AG10803 (cell line): Measurements from ENCODE around the gene RSU1.
A peak's percentile ranks its signal among the peaks of the same experiment; 100 is the strongest.

ENCODE experiments used
- DNase-seq: peaks from one replicate; pipeline ENCODE4 v3.0.0; 2010; ENCODE audit warnings: low read depth
- H3K4me3 ChIP-seq: 2 replicates; pipeline ENCODE4 v1.5.1; 2011; ENCODE audit warnings: mild to moderate bottlenecking, low read length, control low read depth
- TF ChIP-seq, protein P1 (sequence below): conservative IDR thresholded peaks from 2 replicates; pipeline ENCODE4 v1.5.1; 2011; ENCODE audit warnings: mild to moderate bottlenecking, low read length, control low read depth, inconsistent platforms

Gene RSU1

DNA sequence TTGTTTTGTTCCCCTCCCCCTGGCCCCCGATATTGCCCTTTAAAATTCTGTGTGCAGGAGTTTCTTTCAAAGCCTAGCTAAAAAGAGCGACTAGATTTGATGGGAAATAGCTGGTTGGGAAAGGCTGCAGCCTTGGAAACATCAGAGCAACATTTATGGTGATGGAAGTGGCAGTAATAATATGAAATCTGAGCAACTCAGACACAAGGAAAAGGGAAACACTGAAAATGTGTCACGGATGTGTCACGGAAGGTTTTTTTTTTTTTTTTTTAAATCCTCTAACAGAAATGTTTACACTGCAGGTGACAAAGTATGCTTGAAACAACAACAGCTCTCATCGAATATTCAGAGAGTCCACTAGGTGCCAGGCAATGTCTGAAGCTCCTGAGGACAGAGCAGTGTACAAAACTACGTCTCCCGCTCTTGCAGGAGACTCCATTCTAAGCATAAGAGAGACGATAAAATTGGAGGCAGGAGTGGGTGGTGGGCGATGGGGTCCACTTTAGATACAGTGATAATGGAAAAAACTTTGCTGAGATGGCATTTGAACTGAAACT lies 143.0 kb downstream of the RSU1 start:
- no peak overlapping the region for H3K4me3 ChIP-seq
- no peak for DNase-seq
- TF ChIP-seq, protein P1, sequence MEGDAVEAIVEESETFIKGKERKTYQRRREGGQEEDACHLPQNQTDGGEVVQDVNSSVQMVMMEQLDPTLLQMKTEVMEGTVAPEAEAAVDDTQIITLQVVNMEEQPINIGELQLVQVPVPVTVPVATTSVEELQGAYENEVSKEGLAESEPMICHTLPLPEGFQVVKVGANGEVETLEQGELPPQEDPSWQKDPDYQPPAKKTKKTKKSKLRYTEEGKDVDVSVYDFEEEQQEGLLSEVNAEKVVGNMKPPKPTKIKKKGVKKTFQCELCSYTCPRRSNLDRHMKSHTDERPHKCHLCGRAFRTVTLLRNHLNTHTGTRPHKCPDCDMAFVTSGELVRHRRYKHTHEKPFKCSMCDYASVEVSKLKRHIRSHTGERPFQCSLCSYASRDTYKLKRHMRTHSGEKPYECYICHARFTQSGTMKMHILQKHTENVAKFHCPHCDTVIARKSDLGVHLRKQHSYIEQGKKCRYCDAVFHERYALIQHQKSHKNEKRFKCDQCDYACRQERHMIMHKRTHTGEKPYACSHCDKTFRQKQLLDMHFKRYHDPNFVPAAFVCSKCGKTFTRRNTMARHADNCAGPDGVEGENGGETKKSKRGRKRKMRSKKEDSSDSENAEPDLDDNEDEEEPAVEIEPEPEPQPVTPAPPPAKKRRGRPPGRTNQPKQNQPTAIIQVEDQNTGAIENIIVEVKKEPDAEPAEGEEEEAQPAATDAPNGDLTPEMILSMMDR: no peak

DNA sequence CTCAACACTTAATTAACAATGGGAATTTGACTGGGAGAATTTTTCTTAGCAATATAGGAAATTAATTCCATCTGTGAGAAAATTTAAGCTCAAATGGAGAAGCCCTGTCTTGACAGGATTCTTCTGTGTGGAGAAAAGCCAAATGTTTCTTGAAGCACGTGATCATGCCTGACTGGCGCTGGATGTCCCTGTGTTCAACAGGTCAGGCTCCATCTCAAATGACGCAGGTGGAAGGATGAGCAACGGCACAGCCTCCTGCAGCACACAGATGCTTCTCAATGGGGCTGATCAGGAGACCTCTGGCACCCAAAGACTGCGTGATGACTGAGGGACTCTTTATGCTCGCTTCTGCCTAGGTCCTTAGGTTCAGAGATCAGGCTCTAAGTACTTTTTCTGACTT lies 143.8 kb downstream of the RSU1 start:
- TF ChIP-seq, protein P1: no peak
- DNase-seq: peak; percentile 34
- H3K4me3 ChIP-seq: no peak overlapping the region

DNA sequence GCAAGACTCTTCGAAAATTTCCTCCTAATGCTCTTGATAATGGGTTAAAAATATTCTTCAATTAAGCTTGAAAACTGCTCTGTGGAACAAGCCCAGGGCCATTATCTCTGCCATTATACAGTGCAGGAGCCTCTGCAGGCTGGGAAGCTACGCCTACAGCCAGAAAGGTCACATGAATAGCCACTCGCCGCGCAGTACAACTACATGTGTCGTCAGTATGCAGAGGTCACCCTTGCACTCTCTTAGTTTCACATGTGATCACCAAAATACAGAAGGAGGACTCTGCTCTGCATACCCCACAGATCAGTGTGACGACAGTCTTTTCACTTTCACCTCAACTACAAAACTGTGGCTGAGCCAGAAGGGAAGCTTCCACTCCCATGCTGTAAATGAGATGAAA lies 153.8 kb downstream of the RSU1 start:
- H3K4me3 ChIP-seq: no peak overlapping the region
- TF ChIP-seq, protein P1: no peak
- DNase-seq: no peak

DNA sequence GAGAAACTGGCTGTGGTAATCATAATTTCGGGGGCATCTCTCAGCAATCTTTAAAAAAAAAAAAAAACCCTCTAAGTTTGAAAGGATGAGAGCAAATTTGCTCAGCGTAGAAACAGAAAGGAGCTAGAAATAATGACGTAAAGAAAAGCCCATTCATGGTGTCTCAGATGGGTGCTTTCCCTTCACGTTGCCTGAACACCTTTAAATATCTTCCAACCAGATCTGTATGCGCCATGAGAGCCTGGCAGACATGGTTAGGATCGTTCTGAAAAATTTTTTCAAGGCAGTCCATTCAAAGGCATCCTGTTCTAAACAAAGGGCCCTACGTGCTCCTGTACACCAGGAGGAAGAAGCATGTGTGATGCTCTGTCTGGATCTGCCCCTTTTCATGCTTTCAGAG lies 154.3 kb downstream of the RSU1 start:
- H3K4me3 ChIP-seq: no peak overlapping the region
- no peak for DNase-seq
- TF ChIP-seq, protein P1: no peak

DNA sequence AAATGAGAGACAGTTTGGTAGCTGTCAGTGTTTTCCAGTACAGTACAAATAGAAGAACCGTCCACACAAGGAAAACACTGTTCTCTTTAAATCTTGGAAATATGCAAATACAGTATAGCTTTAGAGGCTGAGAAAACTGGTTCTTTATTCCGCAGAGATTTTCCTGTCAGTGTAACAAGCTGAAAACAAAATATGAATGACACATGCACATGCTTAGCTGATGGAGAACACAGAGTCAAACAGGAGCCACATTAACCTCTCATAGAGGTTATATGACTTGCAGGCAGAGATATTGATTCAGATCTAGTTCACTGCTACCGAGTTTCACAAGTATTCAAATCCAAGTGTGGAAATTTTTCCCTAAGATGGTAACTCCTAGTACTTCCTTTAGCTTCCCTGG lies 160.3 kb downstream of the RSU1 start:
- TF ChIP-seq, protein P1: no peak
- no peak overlapping the region for H3K4me3 ChIP-seq
- no peak for DNase-seq

DNA sequence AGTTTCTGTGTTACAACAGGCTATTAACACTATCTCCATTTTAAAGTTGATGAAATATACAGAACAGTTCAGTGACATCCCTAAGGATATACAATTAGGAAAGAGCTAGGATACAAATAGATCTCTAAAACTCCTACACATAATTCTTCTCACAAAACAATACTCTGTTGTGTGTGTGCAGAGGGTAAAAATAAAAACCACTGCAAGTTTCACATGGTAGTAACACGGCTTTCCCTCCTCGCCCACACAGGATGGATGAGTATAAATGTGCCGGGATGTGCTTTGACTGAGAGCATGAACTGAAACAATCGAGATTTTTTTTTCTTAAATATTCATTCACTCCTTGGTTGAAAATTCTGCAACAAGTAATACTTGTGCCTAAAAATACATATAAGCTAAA lies 164.0 kb downstream of the RSU1 start:
- DNase-seq: no peak
- TF ChIP-seq, protein P1: no peak

DNA sequence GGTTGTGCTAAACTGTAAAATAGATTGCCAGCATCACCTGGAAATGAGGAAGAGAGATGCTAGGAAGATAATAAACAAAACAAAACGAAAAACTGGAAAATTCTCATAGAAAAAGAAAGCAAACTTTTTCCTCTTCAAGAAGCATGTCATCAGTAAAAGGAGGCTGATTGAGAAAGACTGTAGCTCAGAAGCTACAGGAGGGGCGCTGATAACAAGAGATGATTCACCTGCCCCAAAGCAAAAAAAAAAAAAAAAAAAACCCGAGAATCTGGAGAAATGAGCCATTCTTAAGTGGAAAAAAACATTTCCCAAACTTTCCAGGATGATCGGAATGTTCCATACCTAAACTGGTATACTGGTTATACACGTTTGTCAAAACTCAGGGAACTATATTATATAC lies 165.1 kb downstream of the RSU1 start:
- TF ChIP-seq, protein P1: no peak
- DNase-seq: no peak
- no peak overlapping the region for H3K4me3 ChIP-seq

More for the DNA sequence above, 164.0 kb downstream of the RSU1 start:
- H3K4me3 ChIP-seq: no peak overlapping the region
